Muscle of back (tissue), 13 donors: ENCODE measurements around the gene HIF1A. TPM values are rescaled to one million over a fixed set of nuclear protein-coding genes. Genes with fewer than 3 reads are reported as not detected.
"Not testable (repeated sequence)": the region's sequence is repeated elsewhere in the genome, so short reads cannot be mapped to it uniquely, and the experiment has no call there.

ENCODE experiments used
- DNase-seq, 3 donors: peaks; one replicate each; pipeline versions ENCODE4 v3.0.0 to v3.0.0-alpha.2; 2013
- long read RNA-seq, 9 donors: transcript quantifications; one replicate each; lab custom pipeline, GENCODE V29; 2026
- polyA plus RNA-seq, 10 donors: library from polyadenylated mRNA; unstranded; fragments of 120-200 nt; gene quantifications; one replicate each; pipeline ENCODE4 v1.2.1, GENCODE V29; 2013; ENCODE audit not compliant: insufficient read length in 10 of 10

Gene HIF1A
- 10 to 100 TPM; 54.2 to 77.7 (median 69.7) TPM for polyA plus RNA-seq
- long read RNA-seq, donor 1, partial matches to known transcripts: 0 of 4 reads
- long read RNA-seq, donor 1, other reads (novel, unspliced or antisense): 0 of 4 reads
- long read RNA-seq, donor 2, partial matches to known transcripts: 19 of 23 reads
- long read RNA-seq, donor 2, other reads (novel, unspliced or antisense): 0 of 23 reads
- long read RNA-seq, donor 3: 0 reads
- long read RNA-seq, donor 4, partial matches to known transcripts: 24 of 27 reads
- long read RNA-seq, donor 4, other reads (novel, unspliced or antisense): 0 of 27 reads
- long read RNA-seq, donor 5, partial matches to known transcripts: 12 of 17 reads
- long read RNA-seq, donor 5, other reads (novel, unspliced or antisense): 0 of 17 reads
- long read RNA-seq, donor 6, partial matches to known transcripts: 35 of 39 reads
- long read RNA-seq, donor 6, other reads (novel, unspliced or antisense): 0 of 39 reads
- long read RNA-seq, donor 7, partial matches to known transcripts: 0 of 5 reads
- long read RNA-seq, donor 7, other reads (novel, unspliced or antisense): 0 of 5 reads
- long read RNA-seq, donor 8, transcript HIF1A-202 (15 exons, 3,919 nt): major isoform, 6 of 8 reads
- long read RNA-seq, donor 8, partial matches to known transcripts: 0 of 8 reads
- long read RNA-seq, donor 8, other reads (novel, unspliced or antisense): 0 of 8 reads
- long read RNA-seq, donor 9, partial matches to known transcripts: 0 of 1 reads
- long read RNA-seq, donor 9, other reads (novel, unspliced or antisense): 0 of 1 reads

DNA sequence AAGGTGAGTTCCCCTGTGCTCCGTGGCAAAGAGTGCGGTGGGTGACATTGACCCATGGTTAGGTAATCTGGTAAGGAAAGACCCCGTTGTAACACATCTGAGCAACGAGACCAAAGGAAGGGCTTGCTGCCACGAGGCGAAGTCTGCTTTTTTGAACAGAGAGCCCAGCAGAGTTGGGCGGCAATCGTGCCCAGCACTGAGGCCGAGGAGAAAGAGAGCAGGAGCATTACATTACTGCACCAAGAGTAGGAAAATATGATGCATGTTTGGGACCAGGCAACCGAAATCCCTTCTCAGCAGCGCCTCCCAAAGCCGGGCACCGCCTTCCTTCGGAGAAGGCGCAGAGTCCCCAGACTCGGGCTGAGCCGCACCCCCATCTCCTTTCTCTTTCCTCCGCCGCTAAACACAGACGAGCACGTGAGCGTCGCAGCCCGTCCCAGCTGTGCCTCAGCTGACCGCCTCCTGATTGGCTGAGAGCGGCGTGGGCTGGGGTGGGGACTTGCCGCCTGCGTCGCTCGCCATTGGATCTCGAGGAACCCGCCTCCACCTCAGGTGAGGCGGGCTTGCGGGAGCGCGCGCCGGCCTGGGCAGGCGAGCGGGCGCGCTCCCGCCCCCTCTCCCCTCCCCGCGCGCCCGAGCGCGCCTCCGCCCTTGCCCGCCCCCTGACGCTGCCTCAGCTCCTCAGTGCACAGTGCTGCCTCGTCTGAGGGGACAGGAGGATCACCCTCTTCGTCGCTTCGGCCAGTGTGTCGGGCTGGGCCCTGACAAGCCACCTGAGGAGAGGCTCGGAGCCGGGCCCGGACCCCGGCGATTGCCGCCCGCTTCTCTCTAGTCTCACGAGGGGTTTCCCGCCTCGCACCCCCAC is at the start of gene HIF1A:
Gene HIF1A (plus strand): TSS at position 684 of the 865 bp plus-strand sequence. CDS start 292 bp downstream, outside the sequence.
- peak; percentile 98 to 99 (median 99) for DNase-seq

DNA sequence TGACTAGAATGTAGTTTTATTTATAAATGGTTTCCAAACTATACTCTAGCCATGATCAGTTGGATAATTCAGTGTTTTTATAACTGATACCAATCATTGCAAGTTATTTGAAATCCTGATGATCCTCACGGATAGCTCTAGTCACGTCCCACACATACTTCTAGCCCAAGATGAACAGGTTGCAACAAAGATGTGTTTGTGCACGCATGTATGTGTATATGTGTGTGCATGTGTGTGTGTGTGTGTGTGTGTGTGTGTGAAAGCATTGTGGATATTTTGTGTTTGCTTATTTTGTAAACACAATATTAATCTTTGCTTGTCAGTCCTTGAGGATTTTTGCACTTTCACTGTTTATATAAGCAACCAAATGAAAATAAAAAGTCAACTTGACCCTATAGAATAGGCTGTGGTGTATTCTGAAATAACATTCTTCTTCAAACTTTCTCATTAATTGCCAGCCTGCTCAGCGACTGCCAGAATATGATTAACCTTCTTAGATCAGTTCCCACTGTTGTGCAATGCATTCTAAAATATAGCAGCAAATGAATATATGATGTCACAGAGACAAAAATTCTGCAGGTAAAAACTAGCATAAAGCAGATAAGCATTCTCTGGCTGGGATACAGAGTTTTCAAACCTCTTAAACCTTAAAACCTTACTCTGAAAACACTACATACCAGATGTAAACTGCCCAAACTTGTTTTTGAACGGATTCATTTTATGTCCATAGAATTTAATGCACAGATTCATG is 48.8 kb upstream of the HIF1A start:
- no peak for DNase-seq

GRCh38 chr14:61647704-61648103 is 47.6 kb upstream of the HIF1A start:
- DNase-seq: no peak

DNA sequence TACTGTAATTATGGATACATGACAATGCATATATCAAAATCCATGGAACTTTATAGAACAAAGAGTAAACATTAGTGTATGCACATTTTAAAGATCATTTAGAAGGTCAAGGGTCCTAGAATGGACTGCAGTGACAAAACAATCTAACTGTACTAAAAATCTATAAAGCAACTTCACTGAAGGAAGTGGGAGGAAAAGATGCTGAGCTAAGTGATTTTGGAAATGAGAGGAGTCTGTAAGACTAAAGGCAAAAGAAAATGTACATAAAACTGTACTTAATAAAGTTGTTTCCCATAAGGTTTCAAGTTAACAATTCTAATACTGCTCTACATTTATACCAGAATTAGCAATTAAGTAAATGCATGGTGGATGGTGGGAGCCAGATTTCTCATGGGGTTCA is 46.9 kb upstream of the HIF1A start:
- DNase-seq: no peak

DNA sequence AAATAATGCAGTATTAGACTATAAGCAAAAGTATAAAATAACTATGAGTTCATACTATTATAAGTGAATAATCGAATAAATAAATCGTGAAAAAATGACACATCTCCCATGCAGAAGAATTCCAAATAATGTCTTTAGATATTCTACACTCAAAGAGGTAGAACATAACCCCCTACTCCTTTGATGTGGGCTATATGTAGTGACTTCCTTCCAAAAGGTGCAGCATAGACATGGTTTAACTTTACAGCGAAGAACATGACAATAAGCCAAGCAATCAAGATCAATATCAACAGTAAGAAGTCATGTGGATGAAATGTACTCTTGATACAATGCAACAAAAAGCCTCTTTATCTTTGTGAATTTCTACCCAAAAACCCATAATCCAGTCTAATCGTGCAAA is 46.0 kb upstream of the HIF1A start:
- no peak for DNase-seq

GRCh38 chr14:61651355-61651754 is 44.0 kb upstream of the HIF1A start:
- no peak for DNase-seq

GRCh38 chr14:61652526-61653262 is 42.6 kb upstream of the HIF1A start:
- DNase-seq: no peak

GRCh38 chr14:61653507-61653906 is 41.8 kb upstream of the HIF1A start:
- DNase-seq: peak in 2 of 3 donors; percentile 23 to 33

DNA sequence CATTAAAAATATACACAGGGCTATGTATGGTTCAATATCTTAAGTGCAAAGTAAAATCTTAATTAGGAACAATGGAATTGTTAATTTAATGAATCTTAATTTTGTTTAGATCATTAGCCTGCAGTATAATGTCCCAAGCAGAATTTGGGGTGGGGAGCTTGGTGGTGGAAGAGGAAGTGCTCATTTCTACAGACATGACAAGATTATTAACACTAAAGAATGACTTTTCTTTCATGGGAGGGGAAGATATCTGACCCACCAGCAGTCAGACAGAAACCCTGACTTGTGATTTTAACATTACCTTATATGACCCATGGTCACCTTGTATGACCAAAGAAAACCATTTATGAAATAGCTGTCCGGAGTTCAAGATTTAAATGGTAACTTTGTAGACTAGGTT is 41.3 kb upstream of the HIF1A start:
- DNase-seq: no peak

GRCh38 chr14:61655777-61656176 is 39.5 kb upstream of the HIF1A start:
- no peak for DNase-seq

- DNase-seq: no peak
Measured at GRCh38 chr14:61656341-61656740, 39.0 kb upstream of the HIF1A start.

- not testable (repeated sequence) for DNase-seq
Measured at GRCh38 chr14:61658111-61658510, 37.2 kb upstream of the HIF1A start.

- DNase-seq: no peak
Measured at GRCh38 chr14:61659582-61659981, 35.7 kb upstream of the HIF1A start.

DNA sequence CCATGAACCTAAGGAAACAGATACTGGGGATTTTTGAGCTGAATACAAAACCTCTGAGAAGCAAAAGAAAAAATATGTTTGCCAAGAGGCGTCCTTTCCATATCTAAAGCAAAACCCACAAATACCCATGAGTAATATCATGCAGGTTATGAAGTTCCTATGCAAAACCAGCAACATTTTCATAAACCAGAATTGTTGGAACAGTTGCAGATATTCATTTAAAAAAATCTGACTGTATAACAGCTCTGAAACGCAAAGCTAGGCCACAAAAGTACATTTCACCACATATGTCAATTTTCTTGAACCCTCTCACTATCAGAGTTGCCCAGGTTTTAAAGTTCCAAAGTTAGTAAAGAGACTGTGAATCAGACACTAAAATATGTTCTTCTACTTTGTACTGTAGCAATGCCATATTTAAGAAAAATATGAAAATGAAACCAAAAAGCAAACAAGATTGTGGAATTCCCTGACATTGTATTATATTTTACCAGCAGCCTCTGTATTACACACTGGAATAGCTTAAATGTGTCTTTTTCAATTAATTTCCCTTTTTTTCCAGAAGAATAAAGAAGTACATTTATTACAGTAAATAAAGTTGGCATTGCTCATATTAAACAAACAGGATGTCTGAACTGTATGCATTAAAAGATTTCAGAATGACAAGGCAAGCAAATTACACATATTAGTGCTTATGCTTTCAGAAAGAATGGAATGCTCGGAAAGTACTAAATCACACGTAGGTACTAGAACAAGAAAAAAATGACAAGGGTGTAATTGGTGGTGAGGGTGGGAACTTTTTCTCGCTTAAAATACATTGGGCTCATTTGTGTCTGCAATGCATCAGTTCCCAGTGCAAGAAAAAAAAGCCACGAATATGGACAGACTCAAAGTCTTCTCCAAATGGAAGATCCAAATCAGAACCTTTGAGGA is 33.6 kb upstream of the HIF1A start:
- DNase-seq: peak in 1 of 3 donors; percentile 45

GRCh38 chr14:61662437-61663311 is 32.6 kb upstream of the HIF1A start:
- DNase-seq: peak in 1 of 3 donors; percentile 21

DNA sequence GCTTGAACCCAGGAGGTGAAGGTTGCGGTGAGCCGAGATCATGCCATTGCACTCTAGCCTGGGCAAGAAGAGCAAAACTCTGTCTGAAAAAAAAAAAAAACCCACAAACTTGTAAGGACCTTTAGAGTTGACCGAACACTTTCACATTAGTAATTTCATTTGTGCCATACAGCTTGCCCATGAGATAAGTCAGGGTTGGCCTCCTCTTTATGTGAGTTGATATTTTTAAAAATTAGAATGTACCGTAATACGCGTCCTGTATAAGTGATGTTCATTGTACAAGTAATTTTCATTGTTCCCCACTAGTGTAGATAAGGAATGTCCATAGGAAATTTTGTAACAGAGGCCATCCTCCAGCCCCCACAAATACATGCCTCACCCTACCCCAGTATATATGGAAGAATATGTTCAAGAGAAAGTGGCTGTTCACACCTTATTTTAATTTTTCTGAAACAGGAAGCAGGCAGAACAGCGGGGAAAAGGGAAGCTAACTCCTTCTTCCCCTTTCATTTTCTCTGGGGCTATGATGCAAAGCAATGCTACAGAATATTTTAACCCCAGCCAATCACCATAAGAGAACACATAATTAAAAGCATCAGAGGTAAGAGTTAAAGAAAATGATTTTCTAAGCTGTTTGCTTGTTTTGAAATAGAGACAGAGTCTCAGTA is 31.9 kb upstream of the HIF1A start:
- no peak for DNase-seq

GRCh38 chr14:61668282-61668681 is 27.0 kb upstream of the HIF1A start:
- no peak for DNase-seq

DNA sequence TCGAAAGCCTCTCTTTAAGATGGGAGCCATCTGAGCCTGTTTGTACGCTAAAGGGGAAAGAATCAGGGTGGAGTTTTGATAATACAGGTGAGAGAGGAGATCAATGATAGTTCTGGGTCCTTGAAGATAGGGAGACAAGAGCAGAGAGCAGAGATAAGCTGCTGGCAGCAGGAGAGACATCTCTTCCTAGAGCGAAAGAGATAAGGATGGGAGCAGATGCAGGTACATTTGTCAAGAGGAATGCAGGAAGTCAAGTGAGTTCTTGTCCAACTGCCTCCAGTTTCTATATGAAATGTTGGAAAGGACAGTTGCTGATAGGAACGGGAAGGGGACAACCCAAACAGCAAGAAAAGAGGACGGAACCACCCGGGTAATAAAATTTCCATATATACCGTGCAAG is 24.7 kb upstream of the HIF1A start:
- DNase-seq: no peak
